ENCODE measurements around the gene DOCK1. TPM values are rescaled to one million over a fixed set of nuclear protein-coding genes. Genes with fewer than 3 reads are reported as not detected.

The DOCK1 gene
- total RNA-seq, 2 donors from 2014 or later, result 34.3 to 44.1 TPM

GRCh38 chr10:127018766-127019165 lies 113.5 kb downstream of the DOCK1 start:
- Histone ChIP-seq H3K27me3 (no peaks in the 10 kb centered on the region), H3K27ac (no peak overlapping the region), H3K9me3 (no peaks in the 10 kb centered on the region), H3K4me3 (no peak overlapping the region), H3K4me1 (peaks cover 4% of the 10 kb centered on the region), H3K36me3 (replicated peaks in 1 of 2; ENCODE audit: insufficient read depth in 1 of 2, low read depth in 2 of 2) (peaks cover 0 to 6% of the 10 kb centered on the region in 2 donors)
- intact Hi-C loops (cut with DNase I), result loop anchor here (10.0 kb wide), 1 partner anchor 184 kb away; no protein-coding TSS in a partner anchor
- ATAC-seq (no peak), DNase-seq (no peak)
- no peak for TF ChIP-seq POLR2A (IDR thresholded peaks at IDR 0.05)
- TF ChIP-seq CTCF (IDR thresholded peaks at IDR 0.05), result no peak
- 96 to 97% methylated on average over 8 of the region's 8 CpGs for WGBS, 2 donors

- Histone ChIP-seq H3K9me3 (no peaks in the 10 kb centered on the region), H3K4me3 (no peak overlapping the region), H3K4me1 (no peaks in the 10 kb centered on the region), H3K36me3 (replicated peaks in 1 of 2; ENCODE audit: insufficient read depth in 1 of 2, low read depth in 2 of 2) (peaks cover 0 to 6% of the 10 kb centered on the region in 2 donors), H3K27me3 (no peaks in the 10 kb centered on the region), H3K27ac (no peak overlapping the region)
- WGBS, 2 donors, result 85 to 92% methylated on average over 3 of the region's 3 CpGs
- intact Hi-C loops (cut with DNase I), result no loop called here
- TF ChIP-seq POLR2A (IDR thresholded peaks at IDR 0.05), result no peak
- TF ChIP-seq CTCF (IDR thresholded peaks at IDR 0.05), result no peak
- DNase-seq (no peak), ATAC-seq (no peak)
These were observed 115.0 kb downstream of the DOCK1 start for GRCh38 chr10:127020260-127020659.

GRCh38 chr10:127021801-127022200 lies 116.6 kb downstream of the DOCK1 start:
- H3K4me3 ChIP-seq, result no peak overlapping the region
- H3K36me3 ChIP-seq (replicated peaks in 1 of 2; ENCODE audit: insufficient read depth in 1 of 2, low read depth in 2 of 2), result peaks cover 0 to 9% of the 10 kb centered on the region in 2 donors
- DNase-seq, result no peak
- no peak overlapping the region for H3K27ac ChIP-seq
- no peak for ATAC-seq
- H3K27me3 ChIP-seq, result no peaks in the 10 kb centered on the region
- TF ChIP-seq CTCF (IDR thresholded peaks at IDR 0.05), result no peak
- TF ChIP-seq POLR2A (IDR thresholded peaks at IDR 0.05), result no peak
- H3K9me3 ChIP-seq, result no peaks in the 10 kb centered on the region
- WGBS, 2 donors, result 91 to 94% methylated on average over 6 of the region's 6 CpGs
- intact Hi-C loops (cut with DNase I), result no loop called here
- no peaks in the 10 kb centered on the region for H3K4me1 ChIP-seq

GRCh38 chr10:127024685-127025435 lies 119.6 kb downstream of the DOCK1 start:
- Histone ChIP-seq H3K27ac (no peak overlapping the region), H3K4me3 (no peak overlapping the region), H3K4me1 (no peaks in the 10 kb centered on the region), H3K9me3 (no peaks in the 10 kb centered on the region), H3K36me3 (replicated peaks in 1 of 2; ENCODE audit: insufficient read depth in 1 of 2, low read depth in 2 of 2) (peaks cover 0 to 7% of the 10 kb centered on the region in 2 donors), H3K27me3 (no peaks in the 10 kb centered on the region)
- no peak for ATAC-seq
- intact Hi-C loops (cut with DNase I), result no loop called here
- WGBS, 2 donors, result 86 to 89% methylated on average over 13 of the region's 13 CpGs
- no peak for TF ChIP-seq CTCF (IDR thresholded peaks at IDR 0.05)
- no peak for DNase-seq

- no peak overlapping the region for H3K27ac ChIP-seq
- WGBS, 2 donors, result 93 to 96% methylated on average over 4 to 9 of the region's 9 CpGs
- no peaks in the 10 kb centered on the region for H3K4me1 ChIP-seq
- ATAC-seq (no peak), DNase-seq (no peak)
- H3K4me3 ChIP-seq, result no peak overlapping the region
- H3K27me3 ChIP-seq, result no peaks in the 10 kb centered on the region
- peaks cover 3 to 13% of the 10 kb centered on the region in 2 donors for H3K36me3 ChIP-seq (replicated peaks in 1 of 2; ENCODE audit: insufficient read depth in 1 of 2, low read depth in 2 of 2)
- no peaks in the 10 kb centered on the region for H3K9me3 ChIP-seq
- intact Hi-C loops (cut with DNase I), result no loop called here
- TF ChIP-seq POLR2A (IDR thresholded peaks at IDR 0.05), result no peak
- no peak for TF ChIP-seq CTCF (IDR thresholded peaks at IDR 0.05)
These were observed 122.6 kb downstream of the DOCK1 start for GRCh38 chr10:127027786-127028185.
